Activated CD4-positive, alpha-beta T cell treated with anti-CD3 and anti-CD28 coated beads, Interleukin-2, amount 10 ng/mL, durations not matched to agents 7 days and 5 days (primary cell): ENCODE data around the gene PLEKHB2. TPM values are rescaled to one million over a fixed set of nuclear protein-coding genes. Genes with fewer than 3 reads are reported as not detected.
"Not testable (repeated sequence)": the region's sequence is repeated elsewhere in the genome, so short reads cannot be mapped to it uniquely, and the experiment has no call there.

ENCODE experiments used
- CTCF ChIA-PET: fragments of 350-600 bp; sonication (Branson Sonifier 250); formaldehyde crosslinking; loops from one replicate; lab custom pipeline; 2021; ENCODE audit warnings: antibody characterized with exemption; lab: Charles Lee
- POLR2A ChIA-PET: fragments of 350-600 bp; sonication (Branson Sonifier 250); formaldehyde crosslinking; loops from one replicate; lab custom pipeline; 2021; ENCODE audit warnings: antibody characterized with exemption; lab: Charles Lee
- DNase-seq: peaks from one replicate; pipeline ENCODE4 v3.0.0-alpha.2; 2020
- H3K27ac Mint-ChIP-seq: one replicate; pipeline ENCODE4 v1.8.0; 2021; ENCODE audit warnings: mild to moderate bottlenecking, moderate library complexity, mixed read lengths
- H3K27me3 Mint-ChIP-seq: one replicate; pipeline ENCODE4 v1.8.0; 2021; ENCODE audit warnings: mixed read lengths
- H3K36me3 Mint-ChIP-seq: one replicate; pipeline ENCODE4 v1.8.0; 2021; ENCODE audit warnings: low read depth, mixed read lengths
- H3K4me1 Mint-ChIP-seq: one replicate; pipeline ENCODE4 v1.8.0; 2021; ENCODE audit warnings: mixed read lengths
- H3K4me3 Mint-ChIP-seq: one replicate; pipeline ENCODE4 v1.8.0; 2021; ENCODE audit warnings: mild to moderate bottlenecking, moderate library complexity, mixed read lengths
- H3K9me3 Mint-ChIP-seq: one replicate; pipeline ENCODE4 v1.8.0; 2021; ENCODE audit warnings: mixed read lengths
- total RNA-seq, 2 experiments: library from RNA; stranded (reverse); gene quantifications; one replicate each; pipeline ENCODE4 v1.2.3, GENCODE V29; 2021

PLEKHB2 gene
- total RNA-seq, 2 experiments from 2014 or later: 55.4 to 55.7 TPM

- no peak overlapping the region for H3K27ac Mint-ChIP-seq
Observed at GRCh38 chr2:131077182-131077846, 27.8 kb upstream of the PLEKHB2 start.

DNA sequence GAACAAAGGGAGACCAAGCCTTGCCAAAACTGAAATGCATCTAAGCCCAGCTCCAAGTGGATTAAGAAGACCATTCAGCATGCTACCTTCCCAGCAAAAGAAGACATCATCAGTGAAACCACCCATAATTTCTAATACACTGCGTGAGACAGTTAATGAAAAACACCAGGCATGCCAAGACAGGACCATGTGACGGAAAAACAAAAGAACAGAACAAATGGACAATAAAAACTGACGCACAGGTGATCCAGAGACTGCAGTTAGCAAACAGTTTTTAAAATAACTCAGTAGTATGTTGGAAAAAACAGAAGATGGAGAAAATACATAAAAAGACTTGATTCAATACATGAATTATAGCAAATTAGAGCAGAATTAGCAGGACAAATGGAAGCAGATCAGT, 27.2 kb upstream of the PLEKHB2 start:
- Mint-ChIP-seq H3K4me3 (no peak overlapping the region), H3K4me1 (peaks cover 32% of the 10 kb centered on the region), H3K27me3 (no peaks in the 10 kb centered on the region), H3K27ac (peak overlapping the region; percentile 48), H3K36me3 (peaks cover 59% of the 10 kb centered on the region), H3K9me3 (no peaks in the 10 kb centered on the region)
- CTCF ChIA-PET: no interaction called here
- POLR2A ChIA-PET: no interaction called here
- DNase-seq: no peak

More at GRCh38 chr2:131077182-131077846, 27.8 kb upstream of the PLEKHB2 start:
- no peak overlapping the region for H3K4me3 Mint-ChIP-seq
- CTCF ChIA-PET: no interaction called here
- H3K9me3 Mint-ChIP-seq: no peaks in the 10 kb centered on the region
- peaks cover 59% of the 10 kb centered on the region for H3K36me3 Mint-ChIP-seq
- POLR2A ChIA-PET: no interaction called here
- peaks cover 32% of the 10 kb centered on the region for H3K4me1 Mint-ChIP-seq
- DNase-seq: no peak
- no peaks in the 10 kb centered on the region for H3K27me3 Mint-ChIP-seq

DNA sequence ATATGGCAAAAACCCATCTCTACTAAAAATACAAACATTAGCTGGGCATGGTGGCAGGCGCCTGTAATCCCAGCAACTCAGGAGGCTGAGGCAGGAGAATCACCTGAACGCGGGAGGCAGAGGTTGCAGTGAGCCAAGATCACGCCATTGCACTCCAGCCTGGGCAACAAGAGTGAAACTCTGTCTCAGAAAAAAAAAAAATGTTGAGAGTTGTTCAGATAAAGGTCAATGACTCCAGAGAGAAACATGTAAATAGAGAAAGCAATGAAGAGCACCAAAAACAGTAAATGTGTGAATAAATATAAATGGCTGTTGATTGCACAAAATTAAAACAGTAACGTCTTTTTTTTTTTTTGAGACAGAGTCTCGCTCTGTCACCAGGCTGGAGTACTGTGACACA, 25.2 kb upstream of the PLEKHB2 start:
- H3K27me3 Mint-ChIP-seq, H3K4me3 Mint-ChIP-seq, POLR2A ChIA-PET, DNase-seq, H3K9me3 Mint-ChIP-seq: not testable (repeated sequence)
- CTCF ChIA-PET: interaction anchor here (0.7 kb wide), 1 partner anchor 67 kb away, joined by 4 read pairs; no protein-coding TSS in a partner anchor
- Mint-ChIP-seq H3K4me1 (peaks cover 31% of the 10 kb centered on the region), H3K36me3 (peaks cover 58% of the 10 kb centered on the region), H3K27ac (peak overlapping the region; percentile 29)

- no peaks in the 10 kb centered on the region for H3K9me3 Mint-ChIP-seq
- H3K27me3 Mint-ChIP-seq: no peaks in the 10 kb centered on the region
- H3K27ac Mint-ChIP-seq: no peak overlapping the region
- H3K4me3 Mint-ChIP-seq: no peak overlapping the region
- peaks cover 61% of the 10 kb centered on the region for H3K36me3 Mint-ChIP-seq
- peaks cover 36% of the 10 kb centered on the region for H3K4me1 Mint-ChIP-seq
- POLR2A ChIA-PET: no interaction called here
- no peak for DNase-seq
- CTCF ChIA-PET: interaction anchor here (0.7 kb wide), 1 partner anchor 412 kb away, joined by 3 read pairs; no protein-coding TSS in a partner anchor
Observed at GRCh38 chr2:131081190-131081589, 23.9 kb upstream of the PLEKHB2 start.

GRCh38 chr2:131085646-131086045, 19.5 kb upstream of the PLEKHB2 start:
- H3K9me3 Mint-ChIP-seq: no peaks in the 10 kb centered on the region
- no peak overlapping the region for H3K4me3 Mint-ChIP-seq
- ChIA-PET CTCF (interaction anchor here (0.9 kb wide), 1 partner anchor 19 kb away, joined by 3 read pairs; no protein-coding TSS in a partner anchor), POLR2A (no interaction called here)
- H3K36me3 Mint-ChIP-seq: peaks cover 60% of the 10 kb centered on the region
- no peak for DNase-seq
- H3K27me3 Mint-ChIP-seq: no peaks in the 10 kb centered on the region
- peaks cover 26% of the 10 kb centered on the region for H3K4me1 Mint-ChIP-seq
- no peak overlapping the region for H3K27ac Mint-ChIP-seq

GRCh38 chr2:131092458-131093005, 12.6 kb upstream of the PLEKHB2 start:
- H3K9me3 Mint-ChIP-seq: no peaks in the 10 kb centered on the region
- ChIA-PET CTCF (interaction anchor here (0.7 to 1.1 kb wide), 2 partner anchors 9 to 344 kb away, joined by 3 to 4 read pairs; no protein-coding TSS in a partner anchor), POLR2A (interaction anchor here (2.8 kb wide), 1 partner anchor 11 kb away, joined by 12 read pairs; the partner anchor contains the start of gene PLEKHB2)
- peaks cover 23% of the 10 kb centered on the region for H3K4me1 Mint-ChIP-seq
- H3K27ac Mint-ChIP-seq: peak overlapping the region; percentile 87
- H3K27me3 Mint-ChIP-seq: peaks cover 2% of the 10 kb centered on the region
- peak overlapping the region; percentile 79 for H3K4me3 Mint-ChIP-seq
- H3K36me3 Mint-ChIP-seq: peaks cover 20% of the 10 kb centered on the region
- no peak for DNase-seq

- peak; percentile 87 for DNase-seq
- Mint-ChIP-seq H3K36me3 (peaks cover 13% of the 10 kb centered on the region), H3K4me1 (peaks cover 23% of the 10 kb centered on the region), H3K9me3 (no peaks in the 10 kb centered on the region), H3K4me3 (peak within 1 kb of the TSS; percentile 86), H3K27ac (peak within 1 kb of the TSS; percentile 95), H3K27me3 (peaks cover 2% of the 10 kb centered on the region)
- CTCF ChIA-PET: interaction anchor here (1.1 to 2.1 kb wide), 4 partner anchors 9 to 20 kb away, joined by 3 to 8 read pairs (median 4); partner anchors contain the start of gene PLEKHB2
- POLR2A ChIA-PET: interaction anchor here (0.6 to 2.8 kb wide), 3 partner anchors 11 to 720 kb away, joined by 4 to 12 read pairs (median 6); partner anchors contain the start of gene PLEKHB2
Observed at GRCh38 chr2:131093006-131093695, 12.0 kb upstream of the PLEKHB2 start, which contains the start of gene FAM168B. FAM168B (minus strand) TSS chr2:131093460; CDS start chr2:131082646, 10,814 bp downstream.

DNA sequence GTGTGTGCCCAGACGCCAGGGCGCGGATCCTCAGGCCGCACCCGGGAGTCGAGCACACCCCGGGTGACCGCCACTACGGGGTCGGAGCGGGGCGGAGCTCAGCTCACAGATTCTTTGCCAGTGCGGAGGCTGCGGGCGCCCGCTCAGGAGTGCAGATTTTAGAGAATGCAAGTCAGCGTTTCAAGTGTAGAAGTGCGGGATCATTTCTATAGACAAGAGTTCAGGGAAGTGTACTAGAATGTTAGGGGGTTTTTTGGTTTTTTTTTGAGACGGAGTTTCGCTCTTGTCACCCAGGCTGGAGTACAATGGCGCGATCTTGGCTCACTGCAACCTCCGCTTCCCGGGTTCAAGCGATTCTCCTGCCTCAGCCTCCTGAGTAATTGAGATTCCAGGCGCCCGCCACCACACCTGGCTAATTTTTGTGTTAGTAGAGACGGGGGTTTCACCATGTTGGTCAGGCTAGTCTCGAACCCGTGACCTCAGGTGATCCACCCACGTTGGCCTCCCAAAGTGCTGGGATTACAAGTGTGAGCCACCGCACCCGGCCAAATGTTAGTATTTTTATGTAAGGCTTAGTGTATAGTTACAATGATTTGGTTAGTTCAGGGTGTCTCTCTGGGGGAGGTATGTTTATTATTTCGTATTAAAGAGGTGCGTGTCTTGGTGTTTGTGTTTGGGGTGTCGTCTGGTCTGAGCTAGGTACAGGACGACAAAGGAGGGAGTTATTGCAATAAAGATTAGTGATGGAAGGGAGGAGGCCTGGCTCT, 11.3 kb upstream of the PLEKHB2 start:
- CTCF ChIA-PET: interaction anchor here (1.2 to 2.1 kb wide), 3 partner anchors 9 to 19 kb away, joined by 4 to 8 read pairs (median 5); partner anchors contain the start of gene PLEKHB2
- Mint-ChIP-seq H3K9me3 (no peaks in the 10 kb centered on the region), H3K4me1 (peaks cover 20% of the 10 kb centered on the region), H3K4me3 (peak overlapping the region; percentile 86), H3K27ac (peak overlapping the region; percentile 95), H3K27me3 (peaks cover 2% of the 10 kb centered on the region), H3K36me3 (peaks cover 9% of the 10 kb centered on the region)
- DNase-seq: peak; percentile 73
- POLR2A ChIA-PET: interaction anchor here (0.6 to 2.8 kb wide), 3 partner anchors 10 to 721 kb away, joined by 4 to 12 read pairs (median 6); partner anchors contain the start of gene PLEKHB2

DNA sequence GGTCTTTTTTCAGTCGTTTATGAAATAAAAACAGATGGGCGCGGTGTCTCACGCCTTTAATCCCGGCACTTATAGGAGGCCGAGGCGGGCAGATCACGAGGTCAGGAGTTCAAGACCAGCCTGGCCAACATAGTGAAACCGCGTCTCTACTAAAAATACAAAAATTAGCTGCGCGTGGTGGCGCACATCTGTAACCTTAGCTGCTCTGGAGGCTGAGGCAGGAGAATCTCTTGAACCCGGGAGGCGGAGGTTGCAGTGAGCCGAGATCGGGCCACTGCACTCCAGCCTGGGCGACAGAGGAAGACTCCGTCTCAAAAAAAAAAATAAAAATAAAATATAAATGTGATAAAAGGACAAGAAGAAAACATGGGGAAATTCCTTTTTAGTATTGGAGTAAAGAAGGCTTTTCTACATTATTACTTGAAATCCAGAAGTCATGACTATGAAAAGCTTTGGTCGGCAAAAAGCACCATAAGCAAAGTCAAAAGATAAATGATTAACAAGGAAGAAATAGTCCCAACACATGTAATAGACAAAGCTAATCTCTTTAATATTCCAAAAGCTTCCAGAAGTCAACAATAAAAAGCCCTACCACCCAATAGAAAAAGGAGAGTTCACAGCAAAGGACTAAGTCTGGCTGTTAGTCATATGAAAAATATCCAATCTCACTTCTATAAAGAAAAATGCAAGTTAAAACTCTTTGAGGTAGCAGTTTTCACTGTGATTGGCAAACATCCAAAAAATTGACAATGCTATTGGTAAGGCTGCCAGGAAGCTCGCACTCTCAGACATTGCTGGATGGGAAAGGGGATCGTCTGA, 10.5 kb upstream of the PLEKHB2 start:
- ChIA-PET POLR2A (interaction anchor here (2.8 kb wide), 1 partner anchor 9 kb away, joined by 12 read pairs; the partner anchor contains the start of gene PLEKHB2), CTCF (interaction anchor here (0.7 to 2.1 kb wide), 4 partner anchors 10 to 55 kb away, joined by 3 to 8 read pairs (median 4); partner anchors contain the start of gene PLEKHB2)
- Mint-ChIP-seq H3K9me3 (no peaks in the 10 kb centered on the region), H3K4me3 (peak overlapping the region; percentile 86), H3K27me3 (peaks cover 2% of the 10 kb centered on the region), H3K27ac (peak overlapping the region; percentile 95), H3K36me3 (peaks cover 9% of the 10 kb centered on the region), H3K4me1 (peaks cover 20% of the 10 kb centered on the region)
- no peak for DNase-seq

- Mint-ChIP-seq H3K4me3 (no peak overlapping the region), H3K9me3 (no peaks in the 10 kb centered on the region), H3K27me3 (no peaks in the 10 kb centered on the region), H3K27ac (peak overlapping the region; percentile 54), H3K36me3 (peaks cover 8% of the 10 kb centered on the region), H3K4me1 (peaks cover 38% of the 10 kb centered on the region)
- ChIA-PET POLR2A (interaction anchor here (2.7 kb wide), 1 partner anchor 10 kb away, joined by 12 read pairs; the partner anchor contains the start of gene FAM168B), CTCF (interaction anchor here (0.7 to 1.3 kb wide), 4 partner anchors 8 to 51 kb away, joined by 3 to 4 read pairs (median 3); partner anchors contain the start of gene FAM168B)
- no peak for DNase-seq
Observed at GRCh38 chr2:131103165-131103564, 2.0 kb upstream of the PLEKHB2 start.
